SHP77 treated with DMSO at 0.1 percent for 48 hours (cell line): ENCODE measurements around the gene KRT3.

ENCODE experiments used
- DNase-seq: peaks from one replicate; lab custom pipeline; 2025; lab: John Stamatoyannopoulos, UW

Gene KRT3

GRCh38 chr12:52827499-52828090 is 31.7 kb upstream of the KRT3 start:
- DNase-seq, result no peak

GRCh38 chr12:52826611-52827498 is 30.9 kb upstream of the KRT3 start:
- DNase-seq, result no peak

- no peak for DNase-seq
Measured at GRCh38 chr12:52825961-52826360, 30.0 kb upstream of the KRT3 start.

GRCh38 chr12:52824741-52825410 is 29.0 kb upstream of the KRT3 start:
- no peak for DNase-seq

- no peak for DNase-seq
Measured at GRCh38 chr12:52823761-52824450, 28.0 kb upstream of the KRT3 start.

GRCh38 chr12:52822771-52823510 is 27.0 kb upstream of the KRT3 start:
- no peak for DNase-seq

GRCh38 chr12:52821826-52822660 is 26.1 kb upstream of the KRT3 start:
- DNase-seq, result no peak

GRCh38 chr12:52821071-52821730 is 25.3 kb upstream of the KRT3 start:
- no peak for DNase-seq

GRCh38 chr12:52820521-52820920 is 24.6 kb upstream of the KRT3 start:
- no peak for DNase-seq

GRCh38 chr12:52819731-52820510 is 24.0 kb upstream of the KRT3 start:
- DNase-seq, result no peak

GRCh38 chr12:52818887-52819420 is 23.0 kb upstream of the KRT3 start:
- no peak for DNase-seq

- DNase-seq, result peak; percentile 59
Measured at GRCh38 chr12:52818388-52818787, 22.5 kb upstream of the KRT3 start.

- DNase-seq, result no peak
Measured at GRCh38 chr12:52817699-52818238, 21.9 kb upstream of the KRT3 start.

GRCh38 chr12:52817003-52817698 is 21.2 kb upstream of the KRT3 start:
- no peak for DNase-seq

- DNase-seq, result no peak
Measured at GRCh38 chr12:52815676-52816588, 20.0 kb upstream of the KRT3 start.

- no peak for DNase-seq
Measured at GRCh38 chr12:52815161-52815560, 19.2 kb upstream of the KRT3 start.

GRCh38 chr12:52814710-52815155 is 18.8 kb upstream of the KRT3 start:
- DNase-seq, result no peak
